Colon (tissue), 2 donors: ENCODE results near the gene ARID1B.

Source experiments
- FAIRE-seq: peaks from 2 replicates; lab custom pipeline; 2012; peaks lifted over from hg19 to GRCh38; lab: Jason Lieb, UNC
- donor health status: control.
- donor health status: control.

The ARID1B gene

GRCh38 chr6:157213907-157214565 lies 436.9 kb downstream of the ARID1B start:
- no peak for FAIRE-seq

DNA sequence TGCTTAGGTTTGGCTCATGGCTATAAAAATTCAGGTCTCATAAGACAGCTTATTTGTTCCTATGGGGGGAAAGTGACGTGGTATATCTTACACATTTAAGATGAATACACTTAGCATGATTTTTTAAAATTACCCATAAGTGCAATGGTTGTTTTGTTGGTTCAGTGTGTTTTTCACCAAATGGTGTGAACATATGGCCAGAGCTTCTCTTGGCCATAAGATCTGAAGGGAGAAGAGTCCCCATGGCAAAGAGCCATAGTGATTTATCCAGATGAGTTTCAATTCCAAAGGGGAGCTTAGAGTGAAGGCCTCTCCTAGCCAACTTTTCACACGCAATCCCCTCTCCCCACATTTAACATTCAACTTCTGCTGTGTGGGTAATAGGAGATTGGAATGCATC lies 438.5 kb downstream of the ARID1B start:
- FAIRE-seq = no peak

- no peak for FAIRE-seq
Observed at GRCh38 chr6:157216570-157216969, 439.4 kb downstream of the ARID1B start.

DNA sequence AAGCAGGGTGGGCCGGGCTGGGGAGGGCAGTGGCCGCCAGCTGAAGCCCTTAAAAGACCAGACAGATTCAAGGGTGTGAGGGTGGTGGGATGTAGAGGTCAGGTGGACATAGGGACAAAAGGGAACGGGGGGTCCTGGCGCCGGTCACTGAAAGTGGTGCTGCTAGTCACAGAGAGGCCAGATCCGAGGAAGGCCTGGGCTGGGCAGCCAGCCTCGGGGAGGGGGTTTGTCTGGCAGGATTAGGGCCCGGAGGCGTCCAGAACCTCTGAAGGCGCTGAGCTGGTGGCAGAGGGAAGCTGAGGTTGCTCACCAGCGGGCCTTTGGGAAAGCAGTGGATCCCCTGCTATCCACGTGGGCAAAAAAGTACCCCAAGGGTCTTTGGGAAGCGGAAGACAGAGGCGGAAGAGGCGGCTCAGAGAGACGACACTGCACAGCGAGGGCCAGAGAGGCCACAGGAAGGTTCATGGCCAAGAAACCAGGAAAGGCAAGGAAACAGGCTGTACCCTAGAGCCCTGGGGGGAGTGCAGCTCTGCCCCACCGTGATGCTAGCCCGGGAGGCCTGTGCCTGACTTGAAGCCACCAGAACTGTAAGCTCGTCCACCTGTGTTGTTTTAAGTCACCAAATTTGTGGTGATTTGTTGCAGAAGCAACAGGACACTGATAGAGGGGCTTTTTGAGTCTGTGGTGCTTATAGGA lies 440.2 kb downstream of the ARID1B start:
- no peak for FAIRE-seq

DNA sequence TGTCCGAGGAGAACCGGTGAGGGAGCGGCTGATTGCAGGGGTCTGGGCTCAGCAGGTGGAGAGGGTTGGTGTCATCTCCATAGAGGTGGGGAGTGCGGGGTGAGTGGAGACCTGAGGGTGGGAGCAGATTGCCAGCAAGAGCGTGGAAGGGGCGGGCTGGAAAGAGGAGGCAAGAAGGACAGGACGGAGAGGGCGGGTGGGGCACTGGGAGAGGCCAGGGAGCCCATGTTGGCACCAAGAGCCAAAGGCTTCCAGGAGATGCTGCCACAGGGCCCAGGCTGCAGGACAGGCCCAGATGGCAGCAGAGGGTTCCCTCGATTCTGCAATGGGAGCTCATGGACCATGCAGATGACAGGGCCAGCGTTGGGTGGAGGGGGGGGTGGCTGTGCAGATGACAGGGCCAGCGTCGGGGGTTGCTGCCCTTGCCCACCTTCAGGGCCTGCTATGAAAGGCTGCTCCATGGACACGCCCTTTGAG lies 440.8 kb downstream of the ARID1B start:
- no peak for FAIRE-seq

DNA sequence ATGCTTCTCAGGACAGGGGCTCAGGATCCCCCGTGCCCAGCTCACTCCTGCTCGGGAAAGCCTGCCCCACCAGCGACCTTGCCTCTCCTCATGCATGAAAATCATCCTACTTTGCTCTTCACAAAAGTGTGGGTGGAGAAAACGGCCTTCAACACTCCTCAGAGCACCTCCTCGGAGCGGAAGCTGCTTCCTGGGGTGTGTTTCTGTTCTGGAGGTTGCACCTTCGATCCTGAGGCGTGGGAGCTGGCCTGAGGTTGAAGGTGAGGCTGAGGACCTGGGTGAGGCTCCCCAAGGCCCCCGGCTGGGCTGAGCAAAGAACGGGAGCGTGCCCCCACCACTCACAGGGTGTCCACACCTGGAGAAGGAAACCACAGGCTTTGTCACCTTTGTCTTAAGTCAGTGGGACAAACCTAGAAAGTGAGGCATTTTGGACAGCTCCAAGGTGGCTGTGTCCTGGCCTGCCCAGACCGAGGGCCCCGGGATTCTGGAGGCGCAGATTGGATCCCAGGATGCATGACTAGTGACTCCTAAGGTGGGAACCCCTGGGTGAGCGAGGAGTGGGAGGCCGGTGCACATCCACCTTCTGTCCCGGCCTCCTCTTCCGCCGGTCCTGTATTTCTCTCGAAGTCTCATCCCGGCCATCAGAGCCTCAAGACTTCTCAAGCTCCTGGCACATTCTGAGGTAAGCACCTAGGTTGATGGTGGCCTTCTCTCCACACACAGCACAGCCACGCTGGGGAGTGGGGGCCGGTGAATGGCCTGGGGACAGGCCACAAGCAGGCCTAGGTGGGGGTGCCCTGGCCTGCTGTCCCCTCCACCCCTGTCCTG lies 441.4 kb downstream of the ARID1B start:
- no peak for FAIRE-seq

- FAIRE-seq = no peak
Observed at GRCh38 chr6:157219201-157220200, 442.3 kb downstream of the ARID1B start.

DNA sequence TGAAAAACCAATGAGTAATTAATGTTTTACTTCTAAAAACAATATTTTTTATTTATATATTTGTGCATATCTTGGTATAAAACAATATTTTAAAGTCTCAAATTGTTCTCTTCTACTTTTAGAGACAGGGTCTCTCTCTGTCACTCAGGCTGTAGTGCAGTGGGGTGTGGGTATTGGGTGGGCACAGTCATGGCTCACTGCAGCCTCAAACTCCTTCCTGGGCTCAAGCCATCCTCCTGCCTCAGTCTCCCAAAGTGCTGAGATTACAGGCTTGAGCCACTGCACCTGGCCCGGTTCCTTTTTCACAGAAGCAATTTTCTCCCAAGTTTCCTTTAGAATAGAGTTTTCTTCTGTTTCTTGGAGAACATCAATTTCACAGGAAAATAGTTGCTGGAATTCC lies 443.3 kb downstream of the ARID1B start:
- no peak for FAIRE-seq

- no peak for FAIRE-seq
Observed at GRCh38 chr6:157221049-157221816, 444.1 kb downstream of the ARID1B start.

DNA sequence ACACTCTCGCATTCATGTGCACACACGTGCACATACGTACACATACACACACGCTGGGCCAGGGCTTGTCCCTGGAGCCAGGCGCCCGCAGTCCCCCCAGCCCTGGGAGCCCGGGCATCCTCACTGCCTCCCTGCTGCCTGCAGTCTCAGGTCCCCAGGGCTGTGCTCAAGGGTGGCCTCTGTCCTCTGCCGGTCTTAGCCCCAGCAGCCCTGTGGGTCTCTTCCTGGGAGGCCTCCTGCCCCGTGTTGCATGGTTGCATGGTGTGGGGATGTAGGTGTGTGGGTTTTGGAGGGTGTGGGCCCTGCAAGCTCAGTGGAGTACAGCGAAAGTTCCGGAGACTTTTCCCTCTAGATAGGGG lies 444.6 kb downstream of the ARID1B start:
- FAIRE-seq = no peak

GRCh38 chr6:157222201-157222981 lies 445.2 kb downstream of the ARID1B start:
- FAIRE-seq = no peak

- FAIRE-seq = no peak
Observed at GRCh38 chr6:157223021-157223430, 445.8 kb downstream of the ARID1B start.

DNA sequence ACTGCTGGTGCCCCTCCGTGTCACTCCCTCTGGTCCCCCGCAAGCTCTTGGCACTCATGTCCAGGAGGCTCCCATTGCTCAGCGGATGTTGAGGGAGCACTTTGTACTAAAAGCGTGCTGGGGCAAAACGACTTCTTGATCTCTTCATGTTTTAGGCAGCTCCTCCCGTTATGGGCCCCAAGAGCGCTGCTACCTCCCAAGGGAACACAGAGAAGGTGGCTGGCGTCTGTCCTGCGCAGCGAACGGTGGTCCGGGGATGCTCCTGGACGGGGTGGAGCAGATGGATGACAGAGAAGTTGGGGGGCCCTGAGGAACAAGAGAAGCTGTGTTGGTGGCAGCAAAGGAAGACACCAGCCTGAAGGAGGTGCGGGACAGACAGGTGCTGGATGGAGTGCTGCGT lies 446.3 kb downstream of the ARID1B start:
- FAIRE-seq = no peak

GRCh38 chr6:157224178-157224950 lies 447.2 kb downstream of the ARID1B start:
- no peak for FAIRE-seq

GRCh38 chr6:157224951-157225574 lies 447.9 kb downstream of the ARID1B start:
- FAIRE-seq = no peak

GRCh38 chr6:157225575-157225995 lies 448.4 kb downstream of the ARID1B start:
- FAIRE-seq = no peak

- FAIRE-seq = no peak
Observed at GRCh38 chr6:157226026-157226625, 448.9 kb downstream of the ARID1B start.

DNA sequence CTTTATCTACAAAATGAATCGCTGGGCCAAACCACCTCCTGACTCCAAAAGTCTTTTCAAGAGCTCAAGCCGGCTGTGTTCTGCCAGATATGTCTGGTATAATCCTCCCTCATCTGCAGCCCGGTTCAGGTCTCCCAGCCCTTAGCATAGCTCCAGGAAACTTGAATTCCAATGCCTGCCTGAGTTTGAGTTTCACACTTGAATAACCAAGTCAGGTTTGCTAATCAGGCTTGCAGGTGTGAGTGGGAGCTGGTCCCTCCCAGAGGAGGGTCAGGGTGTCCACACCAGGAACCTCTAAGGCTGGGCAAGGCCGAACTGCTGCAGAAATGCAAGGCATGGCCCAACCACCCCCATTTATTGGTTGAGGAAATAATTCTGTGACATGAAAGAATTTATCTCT lies 449.6 kb downstream of the ARID1B start:
- no peak for FAIRE-seq
